Natural killer cell treated with Interleukin-12 subunit alpha and Interleukin-12 subunit beta and Interleukin-15 and Interleukin-18, amount 100 ng/mL, for 72 hours (primary cell): ENCODE results near the gene KCTD3. TPM values are rescaled to one million over a fixed set of nuclear protein-coding genes. Genes with fewer than 3 reads are reported as not detected.

Experiments used
- ATAC-seq, 2 donors: fragments of 150-1000 bp; cut with Tn5 transposase in 1 of 2; sonication (Bioruptor Pico), chemical (Tn5 transposase) in 1 of 2; 2 replicates each; pipeline ENCODE4 v1.10.0; 2021
- DNase-seq: peaks from one replicate; pipeline ENCODE4 v3.0.0; 2022; ENCODE audit warnings: low spot score
- H3K27ac Mint-ChIP-seq, 2 donors: 1 replicate in 1 of 2; 2 replicates in 1 of 2; pipeline ENCODE4 v1.8.0; 2022; ENCODE audit warnings: mixed read lengths in 2 of 2, mild to moderate bottlenecking in 1 of 2, moderate library complexity in 1 of 2
- H3K27me3 Mint-ChIP-seq, 2 donors: 1 replicate in 1 of 2; 2 replicates in 1 of 2; pipeline ENCODE4 v1.8.0; 2022; ENCODE audit warnings: mixed read lengths in 2 of 2
- H3K36me3 Mint-ChIP-seq: one replicate; pipeline ENCODE4 v1.8.0; 2022; ENCODE audit warnings: mixed read lengths
- H3K4me1 Mint-ChIP-seq, 2 donors: 1 replicate in 1 of 2; 2 replicates in 1 of 2; pipeline ENCODE4 v1.8.0; 2022; ENCODE audit warnings: low read depth in 2 of 2, mixed read lengths in 2 of 2, mild to moderate bottlenecking in 1 of 2
- H3K4me3 Mint-ChIP-seq: one replicate; pipeline ENCODE4 v1.8.0; 2022; ENCODE audit warnings: mixed read lengths
- H3K9me3 Mint-ChIP-seq: 2 replicates; pipeline ENCODE4 v1.8.0; 2022; ENCODE audit warnings: mixed read lengths
- total RNA-seq, 2 donors: library from RNA; stranded (reverse); gene quantifications; one replicate each; pipeline ENCODE4 v1.2.3, GENCODE V29; 2022

Gene KCTD3
- total RNA-seq, 2 donors from 2014 or later: 5.6 to 6.1 TPM

GRCh38 chr1:215667761-215668160 is 100.7 kb downstream of the KCTD3 start:
- Mint-ChIP-seq H3K4me1 (no peaks in the 10 kb centered on the region), H3K27me3 (no peaks in the 10 kb centered on the region), H3K27ac (no peak overlapping the region), H3K4me3 (no peak overlapping the region), H3K36me3 (peaks cover 4% of the 10 kb centered on the region), H3K9me3 (peaks cover 6% of the 10 kb centered on the region)
- no peak for DNase-seq
- ATAC-seq: no peak

- ATAC-seq: no peak
- Mint-ChIP-seq H3K4me3 (no peak overlapping the region), H3K27me3 (no peaks in the 10 kb centered on the region), H3K36me3 (peaks cover 4% of the 10 kb centered on the region), H3K4me1 (no peaks in the 10 kb centered on the region), H3K9me3 (peaks cover 6% of the 10 kb centered on the region), H3K27ac (no peak overlapping the region)
- no peak for DNase-seq
Observed at GRCh38 chr1:215669806-215670491, 102.8 kb downstream of the KCTD3 start.
